Ishikawa (cell line): ENCODE results near the gene ATP6V1G2.

Experiments used
- NFIC ChIP-seq: IDR thresholded peaks from 2 replicates; pipeline ENCODE4 v1.6.1; 2012
- TEAD4 ChIP-seq: IDR thresholded peaks from 2 replicates; pipeline ENCODE4 v1.6.1; 2012
- YY1 ChIP-seq: IDR thresholded peaks from 2 replicates; pipeline ENCODE4 v1.6.1; 2012; ENCODE audit warnings: low read depth
- TF ChIP-seq, protein P1 (sequence below): IDR thresholded peaks from 2 replicates; pipeline ENCODE4 v1.6.1; 2012
- TF ChIP-seq, protein P2 (sequence below): IDR thresholded peaks from 2 replicates; pipeline ENCODE4 v1.6.1; 2012; ENCODE audit warnings: low read depth, mild to moderate bottlenecking

DNA sequence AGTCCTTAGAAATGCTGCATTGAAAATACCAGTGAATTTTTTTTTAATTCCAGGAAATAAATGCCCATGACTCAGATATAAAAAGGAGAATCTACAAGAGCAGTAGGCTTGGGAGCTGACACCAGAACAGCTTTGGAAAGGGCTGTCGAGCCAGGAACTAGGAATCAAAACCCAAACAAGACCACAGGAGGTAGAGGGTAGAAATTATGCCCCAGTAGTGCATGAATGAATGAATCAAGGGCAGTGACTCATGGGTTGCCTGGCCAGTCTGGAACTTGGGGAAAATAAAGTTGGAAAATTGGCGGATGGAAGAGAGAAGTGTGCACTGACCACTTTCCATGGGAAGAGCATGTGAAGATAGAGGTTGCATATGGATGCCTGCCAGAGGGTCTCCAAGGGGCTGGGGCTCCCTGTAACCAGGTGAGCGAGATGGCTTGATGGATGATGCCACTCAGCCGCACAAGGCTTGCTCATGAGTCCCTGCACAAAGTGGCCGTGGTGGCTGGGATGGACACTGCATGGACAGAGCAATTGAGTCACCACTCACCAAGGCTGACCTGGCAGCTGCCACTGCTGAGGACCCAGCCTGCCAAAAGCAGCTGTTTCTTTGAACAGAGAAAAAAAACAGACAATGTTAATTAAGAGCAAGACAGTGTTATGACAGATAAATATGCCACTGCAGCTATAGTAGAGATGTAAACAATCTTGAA lies 32.8 kb downstream of the ATP6V1G2 start:
- TF ChIP-seq, protein P1, sequence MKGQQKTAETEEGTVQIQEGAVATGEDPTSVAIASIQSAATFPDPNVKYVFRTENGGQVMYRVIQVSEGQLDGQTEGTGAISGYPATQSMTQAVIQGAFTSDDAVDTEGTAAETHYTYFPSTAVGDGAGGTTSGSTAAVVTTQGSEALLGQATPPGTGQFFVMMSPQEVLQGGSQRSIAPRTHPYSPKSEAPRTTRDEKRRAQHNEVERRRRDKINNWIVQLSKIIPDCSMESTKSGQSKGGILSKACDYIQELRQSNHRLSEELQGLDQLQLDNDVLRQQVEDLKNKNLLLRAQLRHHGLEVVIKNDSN: no peak
- TF ChIP-seq, protein P2, sequence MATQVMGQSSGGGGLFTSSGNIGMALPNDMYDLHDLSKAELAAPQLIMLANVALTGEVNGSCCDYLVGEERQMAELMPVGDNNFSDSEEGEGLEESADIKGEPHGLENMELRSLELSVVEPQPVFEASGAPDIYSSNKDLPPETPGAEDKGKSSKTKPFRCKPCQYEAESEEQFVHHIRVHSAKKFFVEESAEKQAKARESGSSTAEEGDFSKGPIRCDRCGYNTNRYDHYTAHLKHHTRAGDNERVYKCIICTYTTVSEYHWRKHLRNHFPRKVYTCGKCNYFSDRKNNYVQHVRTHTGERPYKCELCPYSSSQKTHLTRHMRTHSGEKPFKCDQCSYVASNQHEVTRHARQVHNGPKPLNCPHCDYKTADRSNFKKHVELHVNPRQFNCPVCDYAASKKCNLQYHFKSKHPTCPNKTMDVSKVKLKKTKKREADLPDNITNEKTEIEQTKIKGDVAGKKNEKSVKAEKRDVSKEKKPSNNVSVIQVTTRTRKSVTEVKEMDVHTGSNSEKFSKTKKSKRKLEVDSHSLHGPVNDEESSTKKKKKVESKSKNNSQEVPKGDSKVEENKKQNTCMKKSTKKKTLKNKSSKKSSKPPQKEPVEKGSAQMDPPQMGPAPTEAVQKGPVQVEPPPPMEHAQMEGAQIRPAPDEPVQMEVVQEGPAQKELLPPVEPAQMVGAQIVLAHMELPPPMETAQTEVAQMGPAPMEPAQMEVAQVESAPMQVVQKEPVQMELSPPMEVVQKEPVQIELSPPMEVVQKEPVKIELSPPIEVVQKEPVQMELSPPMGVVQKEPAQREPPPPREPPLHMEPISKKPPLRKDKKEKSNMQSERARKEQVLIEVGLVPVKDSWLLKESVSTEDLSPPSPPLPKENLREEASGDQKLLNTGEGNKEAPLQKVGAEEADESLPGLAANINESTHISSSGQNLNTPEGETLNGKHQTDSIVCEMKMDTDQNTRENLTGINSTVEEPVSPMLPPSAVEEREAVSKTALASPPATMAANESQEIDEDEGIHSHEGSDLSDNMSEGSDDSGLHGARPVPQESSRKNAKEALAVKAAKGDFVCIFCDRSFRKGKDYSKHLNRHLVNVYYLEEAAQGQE: no peak
- TF ChIP-seq TEAD4 (no peak), NFIC (no peak), YY1 (no peak)
